SIG-M5 treated with dmso at 0.1 percent for 504 hours (cell line): ENCODE measurements around the gene OGFRL1.
"Not testable (repeated sequence)": the region's sequence is repeated elsewhere in the genome, so short reads cannot be mapped to it uniquely, and the experiment has no call there.

Experiments used
- DNase-seq: peaks from one replicate; lab custom pipeline; 2025; ENCODE audit not compliant: unreplicated experiment; lab: John Stamatoyannopoulos, UW

Gene OGFRL1

GRCh38 chr6:71288228-71289038 lies at the start of gene OGFRL1:
Gene OGFRL1 (plus strand): TSS chr6:71288811. CDS start chr6:71288937, 126 bp downstream.
- DNase-seq: peak; percentile 47

GRCh38 chr6:71239694-71240093 lies 48.9 kb upstream of the OGFRL1 start:
- no peak for DNase-seq

DNA sequence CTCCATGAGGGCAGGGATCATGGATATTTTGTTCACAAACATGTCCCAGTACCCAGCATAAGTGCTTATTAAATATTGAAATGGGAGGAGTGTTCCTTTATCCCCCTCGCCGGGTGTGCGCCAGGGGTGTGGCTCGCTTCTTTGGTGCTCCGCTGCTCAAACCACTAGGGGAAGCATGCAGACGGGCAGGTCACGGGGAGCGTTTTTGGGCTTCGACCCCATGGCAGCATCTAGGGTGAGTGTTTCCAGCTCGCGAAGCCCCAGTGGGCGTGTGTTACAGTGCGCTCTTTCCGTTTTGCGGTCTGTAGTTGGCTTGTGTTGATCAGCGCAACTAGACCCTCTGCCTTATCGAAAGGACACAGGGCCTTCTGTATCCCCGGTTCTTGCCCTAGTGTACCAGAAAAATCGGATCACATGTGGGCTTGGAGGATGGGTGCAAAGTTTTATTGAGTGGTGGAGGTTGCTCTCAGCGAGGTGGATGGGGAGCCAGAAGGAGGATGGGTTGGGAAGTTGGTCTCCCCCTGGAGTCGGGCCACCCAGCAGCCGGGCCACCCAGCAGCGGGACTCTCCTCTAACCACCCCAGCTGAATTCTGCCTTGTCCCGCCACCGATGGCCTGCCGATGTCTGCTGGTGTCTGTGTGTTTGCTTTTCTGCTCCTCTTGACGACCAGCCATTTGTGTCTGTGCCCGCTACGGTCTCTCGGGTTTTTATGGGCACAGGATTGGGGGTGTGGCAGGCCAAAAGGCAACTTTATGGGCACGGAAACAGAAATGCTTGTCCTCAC lies 43.2 kb upstream of the OGFRL1 start:
- DNase-seq: no peak

DNA sequence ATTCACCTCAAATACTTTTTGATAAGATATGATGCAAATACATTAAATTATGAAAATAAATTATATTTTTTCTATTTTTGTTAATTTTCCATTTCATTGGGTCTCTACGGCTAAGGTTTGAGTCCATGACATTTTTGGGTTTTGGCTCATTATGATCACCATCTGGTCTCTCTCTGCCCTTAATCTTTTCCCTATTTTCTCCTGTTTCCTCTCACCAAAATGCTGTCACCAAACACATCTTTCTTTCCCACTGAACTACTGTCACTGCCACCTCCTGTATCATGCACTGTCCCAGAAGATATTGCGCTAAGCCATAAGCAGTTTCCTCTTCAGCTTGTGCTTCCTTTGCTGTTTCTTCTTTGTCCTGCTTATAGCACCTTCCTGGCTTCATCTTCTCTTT lies 42.0 kb upstream of the OGFRL1 start:
- peak; percentile 11 for DNase-seq

DNA sequence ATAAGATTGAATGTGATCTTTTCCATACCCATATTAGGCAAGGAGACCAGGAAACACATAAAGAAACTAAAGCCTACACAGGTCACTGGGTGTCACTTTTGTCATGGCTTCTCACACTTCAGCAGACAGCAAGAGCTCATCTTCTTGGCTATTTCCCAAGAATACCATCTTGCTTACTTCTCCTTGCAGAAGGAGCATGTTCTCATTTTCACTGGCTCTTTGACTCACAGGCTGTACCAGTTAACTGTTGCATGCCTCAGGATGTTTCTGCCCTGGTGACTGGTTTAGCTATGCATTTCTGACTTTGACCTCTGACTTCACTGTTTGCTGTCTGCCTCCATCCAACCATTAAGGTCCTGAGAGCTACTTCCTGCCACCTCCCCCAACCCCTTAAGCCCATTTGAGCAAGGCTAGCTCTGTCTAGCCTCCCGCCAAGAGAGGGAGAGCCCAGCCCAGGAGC lies 40.3 kb upstream of the OGFRL1 start:
- peak; percentile 89 for DNase-seq

DNA sequence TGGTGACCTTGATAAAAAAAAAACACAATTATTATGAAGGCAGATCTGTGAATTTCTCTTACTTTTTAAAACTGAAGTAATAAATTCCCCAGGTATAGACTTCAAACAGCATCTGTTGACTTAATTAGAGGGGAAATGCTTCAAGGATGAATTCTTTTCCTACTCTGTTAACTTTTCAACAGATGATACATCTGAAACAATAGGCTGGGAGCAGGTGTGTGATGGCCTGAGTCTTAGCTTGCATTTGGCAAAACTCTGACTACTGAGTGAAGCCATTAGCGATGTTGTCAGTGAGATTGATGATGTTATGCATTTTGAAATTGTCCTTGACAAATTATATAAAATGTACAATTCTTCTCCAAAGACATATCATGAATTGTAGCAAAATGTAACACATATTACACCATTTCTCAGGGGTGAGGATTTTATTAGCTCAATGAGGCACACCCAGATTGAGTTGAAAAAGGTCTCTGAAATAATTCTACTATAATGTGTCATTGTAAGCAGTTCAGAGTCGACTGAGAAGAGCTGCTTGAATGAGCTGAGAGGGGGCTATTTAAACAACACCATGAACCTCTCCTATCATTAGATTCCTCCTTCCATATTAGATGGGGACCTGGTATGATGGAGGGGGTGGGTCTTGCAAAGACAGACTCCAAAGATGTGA lies 39.6 kb upstream of the OGFRL1 start:
- no peak for DNase-seq

DNA sequence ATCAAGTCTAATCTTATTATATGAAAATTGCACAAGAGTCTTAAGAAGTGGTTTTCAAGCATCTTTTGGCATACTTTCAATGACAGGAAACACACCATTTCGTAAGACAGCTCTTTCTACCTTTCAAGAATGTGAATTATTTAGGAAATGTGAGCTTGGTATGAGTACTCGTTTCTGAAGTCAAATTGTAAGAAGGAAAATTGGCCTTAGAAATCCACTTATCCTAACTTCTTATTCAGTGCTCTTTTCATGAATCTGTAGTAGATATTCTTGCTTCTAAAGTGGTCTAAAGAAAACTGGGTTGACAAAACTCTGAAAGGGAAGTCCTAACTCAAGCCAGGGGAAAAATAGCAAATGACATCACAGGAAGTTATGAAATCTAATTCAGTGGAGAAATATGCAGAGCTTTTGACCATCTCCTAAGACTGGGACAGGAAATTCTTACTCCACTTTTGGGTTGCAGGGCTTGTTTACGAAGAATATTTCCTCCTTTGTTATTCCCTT lies 38.5 kb upstream of the OGFRL1 start:
- peak; percentile 85 for DNase-seq

DNA sequence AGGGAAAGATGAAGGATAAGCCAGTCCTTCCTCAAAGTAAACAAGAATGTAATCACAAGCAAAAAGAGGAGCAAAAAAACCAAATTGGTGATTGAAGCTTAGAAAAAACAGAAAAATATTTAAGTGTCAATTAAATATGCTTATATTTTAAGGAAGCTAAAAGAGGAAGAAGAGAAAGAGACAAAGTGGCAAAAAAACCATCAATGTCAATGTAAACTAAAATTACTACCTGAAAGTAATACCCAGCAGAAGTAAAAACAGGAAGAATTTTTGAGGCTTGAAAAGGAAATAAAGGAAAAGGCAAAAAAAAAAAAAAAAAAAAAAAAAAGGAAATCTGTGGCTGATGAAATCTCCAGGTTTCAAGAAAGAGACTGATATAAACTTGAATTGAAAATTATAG lies 36.2 kb upstream of the OGFRL1 start:
- peak; percentile 43 for DNase-seq

DNA sequence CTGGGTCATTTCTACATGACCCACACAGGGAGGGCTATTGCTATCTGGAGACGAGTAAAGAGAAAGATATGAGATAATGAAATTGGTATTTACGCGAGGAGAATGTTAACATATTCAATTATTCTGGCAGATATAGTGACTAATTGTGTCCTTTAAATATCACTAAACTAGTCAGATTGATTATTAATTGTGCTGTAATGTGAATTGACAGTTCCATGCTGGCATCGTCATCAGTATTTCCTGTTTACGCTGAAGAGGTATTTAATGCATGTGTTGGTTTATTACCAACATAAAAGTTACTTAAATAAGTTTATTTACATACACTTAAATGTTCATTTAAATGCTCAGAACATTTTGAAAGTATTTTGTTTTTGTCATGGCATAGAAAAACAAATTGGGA lies 35.7 kb upstream of the OGFRL1 start:
- DNase-seq: no peak

DNA sequence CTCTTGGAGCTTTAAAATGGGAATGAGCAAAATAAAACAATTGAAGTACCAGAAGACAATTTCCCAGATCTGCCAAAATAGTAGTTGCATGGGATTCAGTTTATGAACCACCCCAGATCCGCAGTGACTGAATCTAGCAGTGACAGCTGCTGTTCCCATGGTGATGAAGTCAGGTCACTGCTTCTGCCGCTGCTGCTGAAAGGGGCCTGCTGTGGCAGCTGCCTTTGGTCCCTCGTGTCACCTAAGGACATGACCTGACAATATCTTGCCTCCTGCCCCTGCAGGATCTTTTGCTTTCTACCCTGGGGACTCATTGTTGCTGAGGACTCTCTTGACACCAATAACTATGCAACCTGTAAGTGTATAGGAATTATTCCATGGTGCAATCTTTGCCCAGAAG lies 34.3 kb upstream of the OGFRL1 start:
- DNase-seq: no peak

DNA sequence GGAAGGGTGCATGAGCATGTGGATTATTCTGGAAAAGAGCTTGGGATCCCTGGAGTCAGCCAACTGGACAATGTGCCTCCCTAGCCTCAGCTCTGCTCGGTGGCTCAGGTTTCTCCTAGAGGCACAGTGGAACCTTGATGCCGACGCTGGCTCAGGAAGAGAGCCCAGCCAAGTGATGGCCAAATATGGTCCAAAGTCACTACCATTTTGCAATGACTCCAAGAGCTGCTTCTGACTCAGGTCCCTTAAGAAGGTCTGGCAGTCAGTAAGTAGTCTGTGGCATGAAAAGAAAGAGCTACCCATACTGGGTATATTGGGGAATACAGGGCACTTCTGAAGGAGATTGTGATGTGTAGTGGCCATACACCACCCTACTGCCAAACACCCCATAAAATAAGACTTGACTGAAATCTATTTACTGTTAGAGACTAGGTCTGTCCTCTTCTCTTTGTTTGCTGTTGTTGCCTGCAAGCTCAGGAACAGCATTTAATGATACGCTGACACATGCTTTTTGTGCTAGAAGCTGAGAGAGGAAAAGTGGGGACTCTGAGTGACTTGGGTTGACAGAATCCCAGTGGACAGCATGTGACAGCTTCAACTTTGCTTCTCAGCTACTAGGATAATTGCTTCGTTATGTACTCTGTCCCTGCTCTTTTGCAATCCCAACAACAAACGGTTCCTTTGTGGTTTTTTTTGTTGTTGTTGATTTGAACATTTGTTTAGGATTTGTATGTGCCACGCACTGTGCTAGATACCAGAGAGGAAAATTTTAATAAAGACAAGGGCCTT lies 30.3 kb upstream of the OGFRL1 start:
- no peak for DNase-seq

DNA sequence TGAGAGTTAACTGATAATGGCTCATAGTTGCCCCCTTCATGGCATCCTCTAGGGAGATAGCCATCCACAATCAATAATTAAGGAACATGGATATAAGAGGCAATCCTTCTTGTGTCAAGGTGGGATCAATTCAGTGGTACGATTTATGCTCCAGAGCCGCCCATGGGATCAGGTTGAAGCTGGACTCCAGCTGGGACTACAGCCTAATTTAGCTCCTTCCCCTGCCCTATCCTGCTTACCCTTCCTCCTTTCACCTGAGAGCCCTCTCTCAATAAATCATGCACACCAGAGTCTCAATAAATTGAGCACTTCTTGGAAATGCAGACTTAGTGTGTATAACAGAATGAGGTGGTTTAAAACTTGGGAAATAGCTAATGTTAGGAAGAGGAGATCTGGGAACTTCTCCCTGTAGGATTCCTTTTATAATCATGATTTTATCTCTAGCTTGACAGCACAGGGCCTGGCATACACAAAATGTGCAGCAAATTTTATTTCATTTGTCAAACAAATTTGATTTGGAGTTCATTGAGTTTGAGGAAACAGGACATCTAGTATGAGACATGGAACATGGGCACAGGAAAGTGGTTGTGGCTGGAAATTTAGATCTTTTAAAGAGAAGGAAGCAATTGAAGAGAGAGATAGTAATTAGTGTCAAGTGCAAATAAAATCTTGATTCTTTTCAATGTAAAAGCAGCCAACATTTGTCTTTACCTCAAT lies 28.6 kb upstream of the OGFRL1 start:
- DNase-seq: no peak

- DNase-seq: no peak
Observed at GRCh38 chr6:71262914-71263313, 25.7 kb upstream of the OGFRL1 start.

- DNase-seq: not testable (repeated sequence)
Observed at GRCh38 chr6:71266392-71266791, 22.2 kb upstream of the OGFRL1 start.

GRCh38 chr6:71268735-71269437 lies 19.7 kb upstream of the OGFRL1 start:
- DNase-seq: no peak

DNA sequence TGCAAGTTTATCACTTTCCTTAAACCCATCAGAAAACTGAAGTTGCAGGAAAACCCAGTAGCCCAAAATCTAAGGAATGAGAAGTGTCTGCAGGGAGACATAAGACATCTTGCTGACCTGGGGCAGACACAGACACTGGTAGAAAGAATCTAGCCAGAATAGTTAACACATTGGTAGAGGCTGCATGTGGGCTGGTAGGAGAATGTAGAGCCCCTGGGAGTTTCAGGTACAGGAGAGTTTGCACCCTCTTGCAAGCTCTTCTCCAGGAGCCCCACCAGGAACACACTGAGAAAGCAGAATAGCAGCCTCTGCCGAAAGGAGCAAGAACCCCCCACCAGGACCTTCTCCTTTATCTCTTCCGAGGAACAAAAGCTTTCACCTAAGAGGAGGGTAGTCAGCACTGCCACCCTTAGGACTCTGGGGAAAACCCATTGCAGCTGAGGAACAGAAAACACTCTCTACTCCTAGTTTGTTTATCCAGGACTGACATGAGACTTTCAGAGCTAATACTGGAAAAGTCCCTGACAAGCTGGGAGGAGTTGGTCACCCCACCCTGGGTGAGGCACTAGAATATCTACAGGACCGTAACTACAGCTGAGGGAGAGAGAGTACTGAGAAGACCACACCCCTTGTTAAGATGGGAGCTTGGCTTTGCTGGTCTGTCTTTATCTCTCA lies 10.5 kb upstream of the OGFRL1 start:
- DNase-seq: no peak

GRCh38 chr6:71279321-71279720 lies 9.3 kb upstream of the OGFRL1 start:
- DNase-seq: no peak

GRCh38 chr6:71279740-71280139 lies 8.9 kb upstream of the OGFRL1 start:
- DNase-seq: no peak

GRCh38 chr6:71280701-71281100 lies 7.9 kb upstream of the OGFRL1 start:
- DNase-seq: no peak
